Activated CD4-positive, alpha-beta T cell treated with anti-CD3 and anti-CD28 coated beads, Interleukin-2, amount 50 U/mL, for 1 hour (primary cell): Measurements from ENCODE around the gene SLC39A8.

Source experiments
- DNase-seq: peaks from one replicate; pipeline ENCODE4 v3.0.0-alpha.2; 2020

SLC39A8 gene

DNA sequence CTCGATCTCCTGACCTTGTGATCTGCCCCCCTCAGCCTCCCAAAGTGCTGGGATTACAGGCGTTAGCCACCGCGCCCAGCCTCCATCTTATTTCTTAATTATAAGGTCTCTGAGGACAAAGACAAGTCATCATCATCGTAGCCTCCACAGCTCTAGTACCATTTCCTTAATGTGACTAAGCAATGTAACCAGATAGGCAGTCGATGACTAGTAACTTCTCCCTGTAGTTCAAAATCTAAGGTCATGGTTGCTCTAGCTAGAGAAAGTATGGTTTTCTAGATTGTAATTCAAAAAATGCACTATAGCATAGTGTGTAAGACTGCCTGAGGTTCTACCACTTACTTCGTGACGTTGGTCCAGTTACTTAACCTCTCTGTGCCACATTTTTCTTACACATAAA is 6.9 kb downstream of the SLC39A8 start:
- no peak for DNase-seq

DNA sequence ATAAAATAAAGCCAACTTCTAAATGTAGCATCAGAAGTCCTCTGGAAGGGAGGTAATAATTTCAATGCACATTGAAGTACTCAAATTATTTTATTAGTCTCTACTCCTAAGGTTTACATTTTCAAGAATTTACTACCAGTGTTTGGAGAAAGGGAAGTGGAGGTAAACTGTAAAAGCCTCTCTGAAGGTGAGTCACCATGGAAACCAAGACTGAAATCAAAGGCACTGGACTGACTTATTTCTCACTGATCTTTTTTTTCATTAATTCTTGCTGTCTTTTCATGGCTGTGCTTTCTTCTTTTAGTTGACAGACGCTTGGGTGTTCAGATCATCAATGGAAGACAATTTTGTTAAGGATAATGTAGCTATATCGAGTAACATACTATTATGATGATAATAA is 9.7 kb downstream of the SLC39A8 start:
- DNase-seq: no peak

DNA sequence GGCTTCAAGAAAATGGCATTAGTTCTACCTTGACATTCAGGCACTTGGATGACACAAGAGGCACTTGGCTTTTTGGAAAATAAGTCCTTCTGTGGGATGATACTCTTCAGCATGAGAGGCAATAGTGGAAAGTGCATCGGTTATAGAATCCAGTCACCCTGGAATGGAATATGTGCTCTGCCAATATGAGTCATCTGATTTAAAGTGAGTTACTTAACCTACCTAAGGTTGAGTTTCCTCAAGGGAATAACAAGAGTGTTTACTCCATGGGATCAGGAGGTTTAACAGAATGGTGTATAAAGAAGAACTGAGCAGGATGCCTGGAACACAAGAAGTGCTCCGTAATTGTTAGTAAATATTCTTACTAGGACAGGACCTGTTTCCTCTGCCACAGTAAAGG is 10.7 kb downstream of the SLC39A8 start:
- DNase-seq: no peak

DNA sequence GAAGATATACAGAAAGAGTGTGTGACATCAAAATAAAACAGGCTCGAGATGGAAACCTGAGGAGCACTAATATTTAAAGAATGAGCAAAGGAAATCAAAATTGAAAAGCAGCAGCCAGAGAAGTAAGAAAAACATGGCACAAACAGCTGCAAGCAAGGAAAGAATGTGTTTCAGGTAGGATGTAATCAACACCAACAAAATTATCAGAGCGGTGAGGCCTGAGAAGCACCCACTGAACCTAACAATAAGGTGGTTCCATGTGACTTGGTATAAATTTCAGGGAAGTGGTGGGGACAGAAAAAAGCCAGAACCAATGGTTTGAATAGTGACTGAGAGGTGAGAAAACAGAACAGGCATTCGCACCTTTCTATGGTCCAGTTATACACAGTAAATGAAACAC is 11.5 kb downstream of the SLC39A8 start:
- no peak for DNase-seq

DNA sequence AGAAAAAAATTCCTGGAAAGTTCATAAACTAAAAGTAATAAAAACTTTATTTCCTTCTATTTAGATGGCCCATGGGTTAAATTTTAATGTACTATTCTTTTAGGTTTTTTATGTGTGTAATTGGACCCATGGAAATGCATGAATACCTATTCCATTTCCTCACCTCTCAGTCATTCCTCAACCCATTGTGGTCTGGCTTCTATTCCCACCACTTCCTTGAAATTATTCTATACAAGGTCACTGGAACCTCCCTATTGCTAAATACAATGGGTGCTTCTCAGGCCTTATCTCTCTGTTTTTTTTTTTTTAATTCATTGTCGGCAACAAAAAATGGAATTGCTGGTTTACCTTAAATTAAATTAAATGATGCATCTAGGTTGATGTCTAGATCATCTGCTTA is 17.2 kb downstream of the SLC39A8 start:
- no peak for DNase-seq

DNA sequence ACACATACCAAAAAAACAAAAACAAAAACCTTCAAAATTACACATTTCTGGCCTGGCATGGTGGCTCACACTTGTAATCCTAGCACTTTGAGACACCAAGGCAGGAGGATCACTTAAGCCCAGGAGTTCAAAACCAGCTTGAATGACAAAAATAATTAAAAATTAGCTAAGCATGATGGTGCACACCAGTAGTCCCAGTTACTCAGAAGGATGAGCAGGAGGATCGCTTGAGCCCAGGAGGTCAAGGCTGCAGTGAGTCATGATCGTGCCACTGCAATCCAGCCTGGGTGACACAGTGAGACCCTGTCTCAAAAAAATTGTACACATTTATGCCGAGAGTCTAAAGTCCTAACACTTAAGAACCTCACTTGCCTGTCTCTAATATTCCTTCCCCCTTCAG is 18.3 kb downstream of the SLC39A8 start:
- DNase-seq: no peak

DNA sequence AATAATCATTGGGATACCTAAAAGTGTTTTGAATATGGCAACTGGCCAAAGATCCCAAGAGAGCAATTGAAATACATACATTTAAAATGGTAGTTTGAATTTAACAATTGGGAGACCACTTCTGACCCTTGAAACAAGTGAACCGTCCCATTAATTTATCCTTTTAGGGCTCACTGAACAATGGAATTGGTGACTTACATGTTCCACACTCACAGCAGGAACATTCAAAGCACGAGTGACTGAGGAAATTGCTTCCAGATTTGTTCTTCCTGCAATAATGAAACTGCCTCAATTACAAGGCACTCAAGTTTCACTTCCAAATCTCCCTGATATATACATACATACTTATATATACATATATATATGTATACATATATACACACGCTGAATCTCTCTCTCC is 20.6 kb downstream of the SLC39A8 start:
- no peak for DNase-seq

DNA sequence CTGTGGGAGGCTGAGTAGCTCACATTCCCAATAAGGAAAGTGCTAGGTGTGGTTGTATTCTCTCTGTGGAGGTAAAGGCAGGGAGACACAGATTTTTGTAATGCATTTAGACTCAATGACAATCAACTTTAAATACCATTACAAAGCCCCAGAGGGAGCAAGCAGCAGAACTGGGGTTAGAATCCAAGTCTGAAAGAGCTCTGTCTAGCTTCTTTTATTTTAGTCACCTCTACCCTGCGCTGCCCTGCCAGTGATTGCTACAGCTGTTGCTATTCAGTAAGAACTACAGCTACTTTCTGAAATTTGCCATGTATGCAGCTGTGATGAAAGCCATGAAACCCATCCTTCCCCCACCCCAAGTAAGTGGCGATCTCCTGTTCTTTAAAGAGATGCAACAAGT is 22.5 kb downstream of the SLC39A8 start:
- no peak for DNase-seq

DNA sequence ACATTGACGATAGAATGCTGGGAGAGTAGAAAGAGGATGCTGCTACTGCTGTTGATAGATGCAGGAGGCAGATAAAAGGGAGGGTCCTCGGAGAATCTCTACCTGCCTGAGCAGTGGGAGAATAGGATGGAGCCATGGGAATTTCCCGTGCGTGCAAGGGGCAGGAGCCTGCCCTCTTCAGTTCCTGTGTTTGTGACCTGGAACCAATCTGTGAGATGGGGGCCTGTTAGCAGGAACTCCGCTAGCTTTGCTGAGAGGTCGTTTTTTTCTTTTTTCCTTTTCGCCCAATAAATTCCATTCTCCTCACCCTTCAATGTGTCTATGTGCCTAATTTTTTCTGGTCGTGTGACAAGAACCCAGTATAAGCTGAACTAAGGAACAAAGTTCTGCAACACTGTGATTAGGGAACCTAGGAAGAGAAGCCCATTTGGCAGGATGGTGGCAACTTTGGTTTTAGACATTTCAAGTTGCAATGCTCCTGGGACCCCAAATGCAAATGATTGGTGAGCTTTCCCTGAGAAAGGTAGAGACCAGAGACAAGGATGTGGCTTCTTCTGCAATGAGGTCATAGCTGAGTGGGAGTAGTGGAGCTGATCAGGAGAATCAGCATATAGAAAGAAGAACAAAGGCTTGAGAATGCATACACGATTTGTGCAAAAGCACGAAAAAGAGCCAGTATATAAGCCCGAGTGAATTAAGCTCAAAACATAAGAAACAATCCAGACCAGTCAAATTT is 23.9 kb downstream of the SLC39A8 start:
- DNase-seq: no peak

DNA sequence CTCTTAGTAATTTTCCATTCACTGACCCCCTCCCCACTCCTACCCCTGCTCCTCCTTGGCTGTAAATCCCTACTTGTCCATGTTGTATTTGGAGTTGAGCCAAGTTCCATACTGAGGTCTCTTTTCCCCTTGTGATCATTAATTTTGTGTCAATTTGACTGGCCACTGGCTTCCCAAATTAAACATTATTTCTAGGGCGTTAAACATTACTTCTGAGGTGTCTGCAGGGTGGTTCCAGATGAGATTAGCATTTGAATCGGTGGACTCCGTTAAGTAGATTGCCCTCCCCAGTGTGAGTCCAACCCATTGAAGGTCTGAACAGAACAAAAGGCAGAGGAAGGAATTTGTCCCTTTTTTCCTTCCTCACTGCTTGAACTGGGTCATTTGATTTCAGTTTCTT is 25.7 kb downstream of the SLC39A8 start:
- DNase-seq: no peak

DNA sequence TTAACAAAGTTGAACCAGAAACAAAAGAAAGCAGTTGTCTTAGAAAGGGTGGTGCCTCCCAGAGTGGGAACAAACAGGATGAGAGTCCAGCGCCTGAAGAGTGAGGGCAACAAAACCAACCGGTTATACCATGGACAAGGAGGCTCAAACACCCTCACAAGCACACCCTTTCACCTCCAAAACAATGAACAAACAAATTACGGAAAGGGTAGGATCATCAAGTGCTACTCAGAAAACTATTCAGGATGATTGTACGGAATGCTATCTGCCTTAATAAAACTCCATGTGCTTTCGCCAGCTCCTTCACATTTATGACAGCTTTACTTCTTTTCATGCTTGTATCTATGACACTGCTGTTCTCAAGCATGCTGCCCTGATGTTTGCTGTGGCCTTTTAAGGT is 26.8 kb downstream of the SLC39A8 start:
- no peak for DNase-seq

DNA sequence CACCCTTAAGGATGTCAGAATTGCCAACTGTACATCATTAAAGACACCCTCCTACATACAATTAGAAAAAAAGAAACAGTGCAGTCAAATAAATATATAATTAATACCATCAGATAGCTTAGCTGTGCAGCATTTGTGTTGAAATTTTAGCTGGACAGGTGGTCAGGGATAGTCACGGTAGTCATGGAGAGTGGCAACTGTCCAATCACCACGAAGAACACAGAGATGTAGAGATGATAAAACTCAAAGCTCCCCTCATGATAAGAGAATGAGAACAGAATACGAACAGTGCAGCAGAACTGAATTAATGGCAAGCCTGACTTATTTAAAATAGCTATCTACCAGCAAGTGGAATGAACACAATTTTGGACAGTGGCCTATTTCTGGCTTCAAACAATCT is 27.2 kb downstream of the SLC39A8 start:
- DNase-seq: no peak

DNA sequence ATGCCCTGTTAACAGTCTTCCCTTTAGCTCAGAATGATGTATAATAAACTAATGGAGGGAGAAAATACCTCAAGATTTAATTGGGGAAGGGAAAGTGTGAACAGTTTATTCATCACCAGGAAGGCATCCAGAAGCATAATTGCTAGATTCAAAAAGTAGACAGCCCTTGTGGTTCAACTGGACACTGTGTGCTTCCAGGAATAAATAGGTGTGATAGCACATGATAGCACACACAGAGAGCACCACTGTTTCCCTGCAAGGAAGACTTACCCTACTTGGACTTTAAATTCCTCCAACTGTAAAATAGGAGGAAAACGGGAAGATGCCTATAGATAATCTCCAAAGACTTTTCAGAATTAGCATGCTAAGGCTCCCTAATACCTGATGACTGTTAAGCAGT is 27.8 kb downstream of the SLC39A8 start:
- DNase-seq: no peak

DNA sequence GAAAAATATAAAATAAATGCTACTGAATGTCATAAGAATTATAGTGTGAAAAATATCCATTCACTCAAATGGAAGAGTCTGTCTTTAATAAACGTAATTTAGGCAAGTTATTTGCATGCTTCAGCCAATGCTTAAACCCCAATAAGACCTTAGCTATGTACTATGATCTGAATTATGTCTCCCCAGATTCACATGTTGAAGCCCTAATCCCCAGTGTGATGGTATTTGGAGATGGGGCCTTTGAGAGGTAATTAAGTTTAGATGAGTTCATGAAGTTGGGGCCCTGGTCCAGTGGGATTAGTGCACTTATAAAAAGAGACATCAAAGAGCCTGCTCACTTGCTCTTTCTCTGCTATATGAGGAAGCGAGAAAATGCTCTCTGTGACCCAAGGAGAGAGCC is 28.7 kb downstream of the SLC39A8 start:
- no peak for DNase-seq

DNA sequence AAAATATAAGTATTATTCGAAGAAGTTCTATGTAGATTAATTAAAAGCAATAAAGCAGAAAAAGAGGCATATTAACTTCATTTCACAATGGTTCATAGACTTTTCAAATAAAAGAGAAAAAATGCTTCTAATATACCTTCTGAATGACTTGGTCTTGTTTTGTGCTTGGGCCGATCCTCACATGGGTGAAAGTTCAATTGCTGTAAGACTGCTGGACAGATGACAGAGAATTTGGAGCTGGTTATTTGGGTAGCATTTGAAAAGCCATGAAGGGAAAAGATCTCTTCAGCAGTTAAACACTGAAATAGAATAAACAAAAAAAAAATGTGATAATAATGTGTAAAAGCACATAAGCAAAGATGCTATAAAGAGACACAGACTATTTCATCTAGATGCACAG is 29.8 kb downstream of the SLC39A8 start:
- no peak for DNase-seq

DNA sequence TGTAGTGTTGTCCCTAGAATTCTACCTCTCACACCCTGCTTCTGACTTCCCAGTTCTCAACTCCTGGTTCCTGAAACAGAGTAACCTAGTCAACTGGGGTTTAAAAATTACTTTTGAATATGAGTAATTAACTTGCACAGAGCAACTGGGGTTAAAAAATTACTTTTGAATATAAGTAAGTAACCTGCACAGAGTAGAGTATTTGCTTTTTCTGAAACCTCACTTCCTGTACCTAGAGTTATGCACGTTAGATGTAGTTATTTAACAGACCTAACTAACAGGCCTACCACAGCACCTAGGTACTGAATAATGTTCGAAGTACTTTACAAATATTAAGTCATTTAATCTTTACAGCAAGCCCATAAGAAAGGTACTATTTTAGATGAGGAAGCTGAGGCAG is 32.9 kb downstream of the SLC39A8 start:
- no peak for DNase-seq

DNA sequence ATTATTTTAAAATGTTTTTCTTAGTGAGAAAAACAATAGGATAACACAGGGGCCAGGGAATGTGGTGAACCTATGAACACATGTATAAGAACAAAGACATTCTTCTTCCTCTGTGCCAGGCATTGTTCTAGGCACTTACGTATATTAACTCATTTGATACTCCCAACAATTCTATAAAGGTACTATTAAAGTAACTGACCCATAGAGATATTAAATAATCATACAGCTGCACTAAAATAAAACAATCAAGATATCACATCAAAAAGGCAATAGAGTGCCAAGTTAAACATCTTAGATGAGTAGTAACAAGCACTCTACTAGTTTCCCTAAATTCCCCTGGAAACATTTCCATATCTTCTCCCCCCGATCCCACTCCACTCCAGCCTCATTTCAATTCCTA is 33.4 kb downstream of the SLC39A8 start:
- no peak for DNase-seq

DNA sequence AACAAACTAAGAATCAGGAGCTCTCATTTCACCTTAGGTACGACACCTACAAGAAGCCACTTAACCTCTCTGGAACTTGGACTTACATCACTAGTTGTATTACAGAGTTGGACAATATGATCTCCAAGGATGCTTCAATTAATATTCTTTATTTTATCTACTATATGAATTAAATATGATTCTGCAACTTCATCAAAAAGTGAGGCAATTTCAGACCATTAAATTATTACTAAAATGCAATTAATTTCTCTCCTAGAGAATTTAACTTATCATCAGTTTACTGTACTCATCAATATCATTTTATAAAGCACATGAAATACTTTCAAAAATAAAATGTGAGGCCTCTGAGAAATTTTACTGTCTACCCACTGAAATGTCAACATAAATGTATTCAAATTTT is 33.9 kb downstream of the SLC39A8 start:
- no peak for DNase-seq

DNA sequence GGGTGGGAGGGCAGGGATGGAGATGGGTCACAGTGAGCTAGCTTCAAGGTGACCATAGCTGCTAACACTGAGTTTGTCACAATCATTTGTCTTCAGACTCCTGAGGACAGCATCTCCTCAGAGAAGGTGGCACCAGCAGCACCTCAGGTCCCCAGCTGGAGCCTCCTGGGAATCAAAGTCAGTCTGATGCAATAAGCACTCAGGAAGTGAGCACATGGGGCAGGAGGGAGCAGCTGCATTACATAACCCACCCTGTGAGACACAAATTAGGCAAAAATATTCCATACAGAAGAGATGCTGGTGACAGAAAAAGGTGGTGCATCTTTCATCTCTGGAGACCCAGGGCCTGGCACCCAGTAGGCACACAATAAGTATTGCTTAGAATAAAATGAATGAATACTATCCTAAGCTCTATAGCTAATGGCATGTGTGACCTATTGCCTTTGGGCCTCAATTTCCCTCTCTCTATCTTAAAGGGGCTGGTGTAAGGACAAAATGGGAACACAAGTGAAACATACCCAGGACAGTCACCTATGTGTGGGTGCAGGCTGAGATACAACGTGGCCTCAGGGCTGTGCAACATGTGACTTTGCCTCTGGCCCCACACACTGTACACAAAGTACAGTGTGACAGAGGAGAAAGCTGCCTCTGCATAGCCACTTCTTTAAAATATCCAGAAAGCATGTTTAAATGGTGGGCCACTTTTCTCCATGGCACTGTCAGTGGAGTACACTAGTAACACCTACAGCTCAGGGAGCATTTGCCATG is 37.1 kb downstream of the SLC39A8 start:
- no peak for DNase-seq

DNA sequence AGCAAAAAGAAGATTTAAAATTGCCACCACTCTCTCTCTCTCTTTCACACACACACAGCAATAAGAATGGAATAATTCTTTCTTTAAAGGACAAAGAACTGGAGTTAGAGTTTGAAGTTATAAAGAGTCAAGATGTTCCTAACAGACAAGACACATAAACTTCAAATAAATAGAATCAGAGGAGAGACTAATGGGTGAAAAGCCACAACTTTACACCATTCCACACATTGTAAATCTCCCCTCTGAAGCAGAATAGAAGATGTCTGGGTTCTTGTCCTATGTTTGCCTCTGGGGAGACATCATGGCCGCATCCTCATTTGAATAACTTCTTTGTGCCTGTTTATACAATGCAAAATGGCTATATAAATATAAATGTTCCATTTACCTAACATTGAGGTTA is 39.6 kb downstream of the SLC39A8 start:
- DNase-seq: no peak

DNA sequence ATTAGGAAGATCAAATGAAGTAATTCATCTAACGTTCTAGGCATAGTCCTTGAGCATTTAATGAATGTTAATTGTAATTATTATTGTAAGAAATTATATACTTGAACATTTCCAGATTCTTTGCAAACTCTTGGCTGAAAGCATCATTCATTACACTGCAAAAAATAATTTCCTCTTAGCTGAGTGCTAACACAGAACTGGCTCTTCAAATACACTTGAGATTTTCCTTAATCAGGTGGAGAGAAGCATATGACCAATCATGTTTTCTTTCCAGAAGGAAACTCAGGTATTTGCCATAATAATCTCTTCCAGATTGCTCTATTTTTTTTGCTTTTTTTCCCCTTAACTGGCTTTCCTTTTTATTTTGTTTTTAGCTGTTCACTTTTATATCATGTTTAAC is 42.5 kb downstream of the SLC39A8 start:
- no peak for DNase-seq

DNA sequence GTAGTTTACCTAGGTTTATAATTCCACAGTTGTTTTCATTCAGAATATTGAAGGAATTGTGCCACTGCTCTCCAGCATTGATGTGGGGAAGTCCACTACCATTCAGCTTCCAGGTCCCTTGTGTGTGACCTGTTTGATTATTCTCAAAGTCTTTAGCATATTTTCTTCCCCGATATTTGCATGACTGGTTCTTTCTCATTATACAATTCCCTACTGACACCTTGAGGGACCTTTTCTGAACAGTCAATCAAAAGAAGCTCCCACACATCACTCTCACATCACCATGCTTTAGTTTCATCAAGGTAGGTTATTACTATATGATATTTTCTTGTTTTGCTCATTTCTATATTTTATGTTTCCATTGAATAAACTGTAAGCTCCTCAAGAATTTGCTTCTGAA is 44.1 kb downstream of the SLC39A8 start:
- no peak for DNase-seq

DNA sequence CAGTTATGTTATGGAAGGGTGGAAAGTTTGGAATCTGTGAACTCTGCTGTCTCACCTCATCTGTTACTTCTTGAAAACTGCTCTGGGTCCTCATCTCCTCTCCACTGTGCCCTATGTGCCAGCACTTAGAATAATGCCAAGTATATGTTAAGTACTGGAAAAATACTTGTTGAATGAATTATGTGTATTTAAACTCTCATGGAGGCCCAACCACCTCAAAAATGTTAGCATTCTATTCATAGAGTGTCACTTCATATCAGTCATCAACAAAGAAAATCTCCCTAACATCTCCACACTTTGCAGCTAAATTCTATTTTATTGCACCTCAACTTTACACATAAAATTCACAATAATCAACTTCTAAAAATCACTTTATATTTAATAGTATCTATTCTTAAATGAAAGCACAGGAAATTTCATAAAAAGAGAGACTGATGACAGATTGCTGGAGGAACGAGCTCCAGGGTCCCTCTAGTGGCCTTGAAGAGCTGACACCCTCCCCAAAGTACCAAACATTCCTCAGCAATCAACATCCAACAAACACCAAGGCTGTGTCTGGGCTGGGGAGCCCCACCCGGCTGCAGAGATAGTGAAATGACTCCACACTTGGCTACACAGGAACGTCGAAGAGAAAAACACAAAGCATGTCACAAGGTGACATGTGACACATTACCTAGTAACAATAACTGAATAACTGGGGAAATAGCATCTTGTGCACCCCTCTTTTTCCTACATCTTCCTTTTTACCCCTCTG is 45.8 kb downstream of the SLC39A8 start:
- peak; percentile 5 for DNase-seq

DNA sequence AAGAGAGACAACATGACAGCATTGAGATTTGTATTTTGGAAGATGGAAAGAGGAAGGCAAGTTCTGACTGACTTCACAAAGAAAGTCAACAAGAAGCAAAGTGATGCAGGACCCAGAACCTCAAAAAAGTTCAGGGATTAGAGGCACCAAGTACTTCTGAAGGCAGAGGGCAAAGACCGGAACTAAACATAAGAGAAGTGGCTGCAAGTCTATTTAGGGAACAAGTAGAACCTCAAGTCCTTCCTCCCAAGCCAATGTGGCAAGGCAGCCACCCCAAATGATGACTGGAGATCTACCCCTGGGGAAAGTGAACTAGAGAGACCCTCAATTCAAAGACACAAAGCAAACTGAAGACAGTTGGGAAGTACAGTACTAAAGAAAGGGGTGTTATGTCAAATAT is 46.6 kb downstream of the SLC39A8 start:
- no peak for DNase-seq
